ENCODE data around the gene C1orf216. TPM values are rescaled to one million over a fixed set of nuclear protein-coding genes. Genes with fewer than 3 reads are reported as not detected.

The C1orf216 gene
- total and polyA plus RNA-seq, 2 of the 8 experiments (the other 6 are each of a cell fraction or from before 2014, with no cell fraction given) = 7.5 to 10.8 TPM

DNA sequence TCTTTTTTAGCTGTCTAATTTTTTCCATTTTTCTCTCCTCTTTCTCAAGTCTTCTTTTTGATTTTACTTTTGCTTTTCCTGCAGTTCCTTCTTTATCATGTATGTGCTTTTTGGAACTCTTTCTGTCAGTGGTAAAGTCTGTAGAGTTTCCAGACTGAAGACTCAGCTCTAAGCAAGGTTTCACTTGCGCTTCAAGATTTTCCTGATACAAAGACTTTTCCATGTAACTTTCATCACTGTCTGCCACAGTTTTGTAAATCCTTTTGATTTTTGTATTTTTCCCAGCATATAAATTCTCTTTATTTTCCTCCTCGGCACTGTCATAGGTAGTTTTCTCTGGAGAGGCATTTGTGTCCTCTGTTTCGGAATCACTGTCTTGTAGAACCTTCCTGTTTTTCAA is 45.6 kb upstream of the C1orf216 start (continued):
- TF ChIP-seq, protein P1, sequence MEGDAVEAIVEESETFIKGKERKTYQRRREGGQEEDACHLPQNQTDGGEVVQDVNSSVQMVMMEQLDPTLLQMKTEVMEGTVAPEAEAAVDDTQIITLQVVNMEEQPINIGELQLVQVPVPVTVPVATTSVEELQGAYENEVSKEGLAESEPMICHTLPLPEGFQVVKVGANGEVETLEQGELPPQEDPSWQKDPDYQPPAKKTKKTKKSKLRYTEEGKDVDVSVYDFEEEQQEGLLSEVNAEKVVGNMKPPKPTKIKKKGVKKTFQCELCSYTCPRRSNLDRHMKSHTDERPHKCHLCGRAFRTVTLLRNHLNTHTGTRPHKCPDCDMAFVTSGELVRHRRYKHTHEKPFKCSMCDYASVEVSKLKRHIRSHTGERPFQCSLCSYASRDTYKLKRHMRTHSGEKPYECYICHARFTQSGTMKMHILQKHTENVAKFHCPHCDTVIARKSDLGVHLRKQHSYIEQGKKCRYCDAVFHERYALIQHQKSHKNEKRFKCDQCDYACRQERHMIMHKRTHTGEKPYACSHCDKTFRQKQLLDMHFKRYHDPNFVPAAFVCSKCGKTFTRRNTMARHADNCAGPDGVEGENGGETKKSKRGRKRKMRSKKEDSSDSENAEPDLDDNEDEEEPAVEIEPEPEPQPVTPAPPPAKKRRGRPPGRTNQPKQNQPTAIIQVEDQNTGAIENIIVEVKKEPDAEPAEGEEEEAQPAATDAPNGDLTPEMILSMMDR (IDR thresholded peaks at IDR 0.05; ENCODE audit: control extremely low read depth in 1 of 3, insufficient read depth in 1 of 3, low read depth in 1 of 3, low read length in 3 of 3) = no peak
- TF ChIP-seq MAFK (IDR thresholded peaks at IDR 0.05; ENCODE audit: low read depth, low read length) (no peak), SAP30 (IDR thresholded peaks at IDR 0.05; ENCODE audit: insufficient read depth, insufficient replicate concordance, low read length) (no peak), TCF12 (IDR thresholded peaks at IDR 0.05; ENCODE audit: low read depth, low read length) (no peak), SP2 (IDR thresholded peaks at IDR 0.05; ENCODE audit: low read length) (no peak), TAF1 (IDR thresholded peaks at IDR 0.05; ENCODE audit: low read depth, low read length) (no peak), RXRA (IDR thresholded peaks at IDR 0.05; ENCODE audit: insufficient read depth, low read depth, low read length) (no peak)
